Stomach smooth muscle (tissue), 2 donors: Measurements from ENCODE around the gene GRHL3.

Experiments used
- H3K27ac ChIP-seq: one replicate; pipeline ENCODE4 v1.7.0; 2013; ENCODE audit warnings: mild to moderate bottlenecking, low read length, inconsistent platforms
- H3K27me3 ChIP-seq, 2 donors: one replicate each; pipeline ENCODE4 v1.7.0; 2013; ENCODE audit warnings: low read length in 2 of 2; ENCODE audit not compliant: insufficient read depth in 2 of 2, control insufficient read depth in 1 of 2
- H3K36me3 ChIP-seq, 2 donors: one replicate each; pipeline ENCODE4 v1.7.0; 2013; ENCODE audit warnings: low read length in 2 of 2; ENCODE audit not compliant: control insufficient read depth in 2 of 2, insufficient read depth in 2 of 2
- H3K4me1 ChIP-seq: one replicate; pipeline ENCODE4 v1.7.0; 2013; ENCODE audit warnings: low read length; ENCODE audit not compliant: control insufficient read depth, insufficient read depth
- H3K4me3 ChIP-seq, 2 donors: one replicate each; pipeline ENCODE4 v1.7.0; 2013; ENCODE audit warnings: low read length in 2 of 2
- H3K9ac ChIP-seq, 2 donors: one replicate each; pipeline ENCODE4 v1.7.0; 2013; ENCODE audit warnings: low read length in 2 of 2, mild to moderate bottlenecking in 1 of 2
- H3K9me3 ChIP-seq, 2 donors: one replicate each; pipeline ENCODE4 v1.7.0; 2013; ENCODE audit warnings: low read length in 2 of 2; ENCODE audit not compliant: control insufficient read depth in 2 of 2
- donor health status: healthy.
- donor health status: Pancreatic carcinoma.

The GRHL3 gene

GRCh38 chr1:24400065-24400464 lies 80.9 kb downstream of the GRHL3 start:
- Histone ChIP-seq H3K27me3 (no peaks in the 10 kb centered on the region), H3K9ac (no peak overlapping the region), H3K36me3 (peaks cover 2 to 5% of the 10 kb centered on the region in 2 donors), H3K4me3 (no peak overlapping the region), H3K4me1 (no peaks in the 10 kb centered on the region), H3K27ac (no peak overlapping the region), H3K9me3 (no peaks in the 10 kb centered on the region)

- no peaks in the 10 kb centered on the region for H3K4me1 ChIP-seq
- H3K4me3 ChIP-seq = no peak overlapping the region
- no peak overlapping the region for H3K27ac ChIP-seq
- H3K36me3 ChIP-seq = peaks cover 2 to 5% of the 10 kb centered on the region in 2 donors
- no peaks in the 10 kb centered on the region for H3K27me3 ChIP-seq
- H3K9me3 ChIP-seq = no peaks in the 10 kb centered on the region
- no peak overlapping the region for H3K9ac ChIP-seq
Observed at GRCh38 chr1:24403806-24404205, 84.6 kb downstream of the GRHL3 start.
